ENCODE data around the gene CABCOCO1.

The CABCOCO1 gene

DNA sequence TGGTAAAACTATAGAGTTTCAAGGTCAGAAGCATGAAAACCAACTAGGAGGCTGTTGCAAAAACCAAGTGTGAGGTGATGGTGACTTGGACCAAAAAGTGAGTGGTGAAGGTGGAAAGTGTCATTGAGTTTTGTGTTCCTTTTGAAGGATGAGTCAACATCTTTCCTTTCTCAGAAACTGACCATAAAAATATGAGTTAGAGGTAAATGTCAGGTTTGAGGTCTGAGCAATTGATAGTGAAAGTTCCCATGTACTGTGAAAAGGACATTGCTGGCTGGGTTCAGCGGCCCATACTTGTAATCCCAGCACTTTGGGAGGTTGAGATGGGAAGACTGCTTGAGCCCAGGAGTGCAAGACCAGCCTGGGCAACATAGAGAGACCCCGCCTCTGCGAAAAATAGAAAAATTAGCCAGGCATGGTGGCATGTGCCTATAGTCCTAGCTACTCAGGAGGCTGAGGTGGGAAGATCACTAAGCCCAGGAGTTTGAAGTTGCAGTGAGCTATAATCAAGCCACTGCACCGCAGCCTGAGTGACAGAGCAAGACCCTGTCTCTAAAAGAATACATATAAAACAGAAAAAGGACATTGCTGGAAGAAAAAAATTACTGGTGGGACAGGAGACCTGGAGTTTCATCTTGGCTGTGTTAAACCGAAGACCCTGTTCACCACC, 149.5 kb downstream of the CABCOCO1 start:
- TF ChIP-seq ESRRG (CRISPR knock-in tag; IDR thresholded peaks at IDR 0.05) (no peak), ZFP3 (CRISPR knock-in tag; IDR thresholded peaks at IDR 0.05) (no peak), ZC3H10 (CRISPR knock-in tag; IDR thresholded peaks at IDR 0.05) (no peak), TCF4 (CRISPR knock-in tag; IDR thresholded peaks at IDR 0.05; ENCODE audit: borderline replicate concordance) (no peak), ZFP30 (CRISPR knock-in tag; IDR thresholded peaks at IDR 0.05) (no peak), ZNF8 (CRISPR knock-in tag; IDR thresholded peaks at IDR 0.05) (no peak), BACH2 (CRISPR knock-in tag; IDR thresholded peaks at IDR 0.05; ENCODE audit: borderline replicate concordance) (no peak), ISL1 (CRISPR knock-in tag; IDR thresholded peaks at IDR 0.05) (no peak), TOX (CRISPR knock-in tag; IDR thresholded peaks at IDR 0.05; ENCODE audit: borderline replicate concordance) (no peak)
- TF ChIP-seq, protein P1, sequence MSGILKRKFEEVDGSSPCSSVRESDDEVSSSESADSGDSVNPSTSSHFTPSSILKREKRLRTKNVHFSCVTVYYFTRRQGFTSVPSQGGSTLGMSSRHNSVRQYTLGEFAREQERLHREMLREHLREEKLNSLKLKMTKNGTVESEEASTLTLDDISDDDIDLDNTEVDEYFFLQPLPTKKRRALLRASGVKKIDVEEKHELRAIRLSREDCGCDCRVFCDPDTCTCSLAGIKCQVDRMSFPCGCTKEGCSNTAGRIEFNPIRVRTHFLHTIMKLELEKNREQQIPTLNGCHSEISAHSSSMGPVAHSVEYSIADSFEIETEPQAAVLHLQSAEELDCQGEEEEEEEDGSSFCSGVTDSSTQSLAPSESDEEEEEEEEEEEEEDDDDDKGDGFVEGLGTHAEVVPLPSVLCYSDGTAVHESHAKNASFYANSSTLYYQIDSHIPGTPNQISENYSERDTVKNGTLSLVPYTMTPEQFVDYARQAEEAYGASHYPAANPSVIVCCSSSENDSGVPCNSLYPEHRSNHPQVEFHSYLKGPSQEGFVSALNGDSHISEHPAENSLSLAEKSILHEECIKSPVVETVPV (CRISPR knock-in tag; IDR thresholded peaks at IDR 0.05) = no peak
- TF ChIP-seq, protein P2, sequence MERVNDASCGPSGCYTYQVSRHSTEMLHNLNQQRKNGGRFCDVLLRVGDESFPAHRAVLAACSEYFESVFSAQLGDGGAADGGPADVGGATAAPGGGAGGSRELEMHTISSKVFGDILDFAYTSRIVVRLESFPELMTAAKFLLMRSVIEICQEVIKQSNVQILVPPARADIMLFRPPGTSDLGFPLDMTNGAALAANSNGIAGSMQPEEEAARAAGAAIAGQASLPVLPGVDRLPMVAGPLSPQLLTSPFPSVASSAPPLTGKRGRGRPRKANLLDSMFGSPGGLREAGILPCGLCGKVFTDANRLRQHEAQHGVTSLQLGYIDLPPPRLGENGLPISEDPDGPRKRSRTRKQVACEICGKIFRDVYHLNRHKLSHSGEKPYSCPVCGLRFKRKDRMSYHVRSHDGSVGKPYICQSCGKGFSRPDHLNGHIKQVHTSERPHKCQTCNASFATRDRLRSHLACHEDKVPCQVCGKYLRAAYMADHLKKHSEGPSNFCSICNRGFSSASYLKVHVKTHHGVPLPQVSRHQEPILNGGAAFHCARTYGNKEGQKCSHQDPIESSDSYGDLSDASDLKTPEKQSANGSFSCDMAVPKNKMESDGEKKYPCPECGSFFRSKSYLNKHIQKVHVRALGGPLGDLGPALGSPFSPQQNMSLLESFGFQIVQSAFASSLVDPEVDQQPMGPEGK (CRISPR knock-in tag; IDR thresholded peaks at IDR 0.05; ENCODE audit: borderline replicate concordance) = no peak
- ATAC-seq = no peak

DNA sequence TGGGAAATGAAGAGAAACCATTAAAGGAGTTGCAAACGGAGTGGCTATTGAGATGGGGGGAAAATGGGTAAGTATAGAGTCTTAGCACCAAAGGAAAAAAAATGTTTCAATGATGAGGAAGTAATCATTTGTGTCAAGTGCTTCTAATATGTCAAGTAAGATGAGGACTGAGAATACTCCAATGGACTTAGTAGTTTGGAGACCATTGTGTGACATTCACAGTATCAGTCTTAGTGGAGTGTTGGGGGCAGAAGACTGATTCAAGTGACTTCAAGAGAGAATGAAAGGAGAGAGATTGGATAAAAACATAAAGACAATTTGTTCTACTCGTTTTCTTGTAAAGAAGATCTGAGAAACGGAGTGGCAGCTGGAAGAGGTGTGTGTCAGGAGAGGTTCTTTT, 150.2 kb downstream of the CABCOCO1 start:
- TF ChIP-seq, protein P1 (CRISPR knock-in tag; IDR thresholded peaks at IDR 0.05) = no peak
- TF ChIP-seq ZNF8 (CRISPR knock-in tag; IDR thresholded peaks at IDR 0.05) = no peak

DNA sequence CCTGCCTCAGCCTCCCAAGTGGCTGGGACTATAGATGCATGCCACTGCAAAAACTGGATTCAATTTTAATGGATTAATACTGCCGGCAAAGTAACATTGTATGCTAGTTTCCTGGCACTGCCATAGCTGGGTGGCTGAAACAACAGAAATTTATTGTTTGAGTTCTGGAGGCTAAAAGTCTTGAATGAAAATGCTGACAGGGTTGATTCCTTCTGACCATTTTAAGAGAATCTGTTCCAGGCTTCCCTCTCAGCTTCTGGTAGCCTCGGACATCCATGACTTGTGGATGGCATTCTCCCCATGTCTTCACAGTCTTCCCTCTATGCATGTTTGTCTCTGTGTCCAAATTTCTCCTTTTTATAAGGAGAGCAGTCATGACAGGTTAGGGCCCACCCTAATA, 151.4 kb downstream of the CABCOCO1 start:
- no peak for ATAC-seq
- TF ChIP-seq PPARA (CRISPR knock-in tag; IDR thresholded peaks at IDR 0.05; ENCODE audit: borderline replicate concordance) (no peak), ZFP3 (CRISPR knock-in tag; IDR thresholded peaks at IDR 0.05) (no peak), CSDC2 (CRISPR knock-in tag; IDR thresholded peaks at IDR 0.05) (no peak), ZNF70 (CRISPR knock-in tag; IDR thresholded peaks at IDR 0.05) (no peak), RARB (CRISPR knock-in tag; IDR thresholded peaks at IDR 0.05) (no peak), ZC3H10 (CRISPR knock-in tag; IDR thresholded peaks at IDR 0.05) (no peak), ZNF8 (CRISPR knock-in tag; IDR thresholded peaks at IDR 0.05) (no peak), BACH2 (CRISPR knock-in tag; IDR thresholded peaks at IDR 0.05; ENCODE audit: borderline replicate concordance) (no peak), GLIS3 (CRISPR knock-in tag; IDR thresholded peaks at IDR 0.05) (no peak), TOX (CRISPR knock-in tag; IDR thresholded peaks at IDR 0.05; ENCODE audit: borderline replicate concordance) (no peak), ISL1 (CRISPR knock-in tag; IDR thresholded peaks at IDR 0.05) (no peak), SNAI2 (CRISPR knock-in tag; IDR thresholded peaks at IDR 0.05) (no peak), TCF4 (CRISPR knock-in tag; IDR thresholded peaks at IDR 0.05; ENCODE audit: borderline replicate concordance) (no peak), OSR1 (CRISPR knock-in tag; IDR thresholded peaks at IDR 0.05) (no peak)
- TF ChIP-seq, protein P1 (CRISPR knock-in tag; IDR thresholded peaks at IDR 0.05) = no peak
- TF ChIP-seq, protein P3, sequence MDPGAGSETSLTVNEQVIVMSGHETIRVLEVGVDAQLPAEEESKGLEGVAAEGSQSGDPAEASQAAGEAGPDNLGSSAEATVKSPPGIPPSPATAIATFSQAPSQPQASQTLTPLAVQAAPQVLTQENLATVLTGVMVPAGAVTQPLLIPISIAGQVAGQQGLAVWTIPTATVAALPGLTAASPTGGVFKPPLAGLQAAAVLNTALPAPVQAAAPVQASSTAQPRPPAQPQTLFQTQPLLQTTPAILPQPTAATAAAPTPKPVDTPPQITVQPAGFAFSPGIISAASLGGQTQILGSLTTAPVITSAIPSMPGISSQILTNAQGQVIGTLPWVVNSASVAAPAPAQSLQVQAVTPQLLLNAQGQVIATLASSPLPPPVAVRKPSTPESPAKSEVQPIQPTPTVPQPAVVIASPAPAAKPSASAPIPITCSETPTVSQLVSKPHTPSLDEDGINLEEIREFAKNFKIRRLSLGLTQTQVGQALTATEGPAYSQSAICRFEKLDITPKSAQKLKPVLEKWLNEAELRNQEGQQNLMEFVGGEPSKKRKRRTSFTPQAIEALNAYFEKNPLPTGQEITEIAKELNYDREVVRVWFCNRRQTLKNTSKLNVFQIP (CRISPR knock-in tag; IDR thresholded peaks at IDR 0.05; ENCODE audit: borderline replicate concordance, low read depth) = no peak

More for the DNA sequence above, 150.2 kb downstream of the CABCOCO1 start:
- no peak for ATAC-seq

DNA sequence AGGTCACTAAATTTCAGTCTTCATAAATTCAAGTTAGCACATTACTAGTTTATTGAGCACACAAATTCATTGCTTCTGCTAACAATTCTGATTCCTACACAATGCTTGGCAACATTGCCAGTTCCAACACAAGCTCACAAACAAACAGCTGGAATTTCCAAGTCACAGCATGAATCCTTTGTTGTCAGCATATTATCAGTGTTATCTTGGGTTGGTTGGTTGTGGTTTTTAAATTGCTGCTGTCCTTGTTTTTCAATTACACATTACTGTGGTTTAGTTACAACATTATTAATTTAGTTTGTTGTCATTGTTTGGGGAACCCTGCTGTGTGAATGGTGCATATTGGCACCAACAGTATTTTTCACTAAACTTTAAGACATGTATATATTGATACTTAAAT, 152.8 kb downstream of the CABCOCO1 start:
- no peak for ATAC-seq
- TF ChIP-seq, protein P2 (CRISPR knock-in tag; IDR thresholded peaks at IDR 0.05; ENCODE audit: borderline replicate concordance) = no peak
- TF ChIP-seq, protein P4, sequence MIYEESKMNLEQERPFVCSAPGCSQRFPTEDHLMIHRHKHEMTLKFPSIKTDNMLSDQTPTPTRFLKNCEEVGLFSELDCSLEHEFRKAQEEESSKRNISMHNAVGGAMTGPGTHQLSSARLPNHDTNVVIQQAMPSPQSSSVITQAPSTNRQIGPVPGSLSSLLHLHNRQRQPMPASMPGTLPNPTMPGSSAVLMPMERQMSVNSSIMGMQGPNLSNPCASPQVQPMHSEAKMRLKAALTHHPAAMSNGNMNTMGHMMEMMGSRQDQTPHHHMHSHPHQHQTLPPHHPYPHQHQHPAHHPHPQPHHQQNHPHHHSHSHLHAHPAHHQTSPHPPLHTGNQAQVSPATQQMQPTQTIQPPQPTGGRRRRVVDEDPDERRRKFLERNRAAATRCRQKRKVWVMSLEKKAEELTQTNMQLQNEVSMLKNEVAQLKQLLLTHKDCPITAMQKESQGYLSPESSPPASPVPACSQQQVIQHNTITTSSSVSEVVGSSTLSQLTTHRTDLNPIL (CRISPR knock-in tag; IDR thresholded peaks at IDR 0.05; ENCODE audit: low read depth) = no peak
- TF ChIP-seq ARNTL (CRISPR knock-in tag; IDR thresholded peaks at IDR 0.05; ENCODE audit: borderline replicate concordance, low read depth) = no peak
- TF ChIP-seq, protein P1 (CRISPR knock-in tag; IDR thresholded peaks at IDR 0.05) = no peak
- TF ChIP-seq ZNF565 (CRISPR knock-in tag; conservative IDR thresholded peaks at IDR 0.05; ENCODE audit: low read depth) = no peak
- no peak for TF ChIP-seq RARB (CRISPR knock-in tag; IDR thresholded peaks at IDR 0.05)
- no peak for TF ChIP-seq BACH2 (CRISPR knock-in tag; IDR thresholded peaks at IDR 0.05; ENCODE audit: borderline replicate concordance)
- TF ChIP-seq ZFP30 (CRISPR knock-in tag; IDR thresholded peaks at IDR 0.05) = no peak
- TF ChIP-seq OSR1 (CRISPR knock-in tag; IDR thresholded peaks at IDR 0.05) = no peak

Measured in SK-N-SH treated with all-trans-retinoic acid at 6 μM for 48 hours (cell line).